Measurements from ENCODE around the gene TRAPPC3.

Gene TRAPPC3

GRCh38 chr1:36155408-36156328, 6.4 kb upstream of the TRAPPC3 start, which contains the start of gene MAP7D1:
Gene MAP7D1 (plus strand): TSS chr1:36156160. CDS start chr1:36156418, 258 bp downstream.
- peak; percentile 70 for DNase-seq (ENCODE audit: low read depth, low spot score)
- H3K4me3 ChIP-seq (ENCODE audit: low read length): peak within 1 kb of the TSS; percentile 87

- DNase-seq (ENCODE audit: low read depth, low spot score): no peak
- H3K4me3 ChIP-seq (ENCODE audit: low read length): peak overlapping the region; percentile 87
These were observed 5.6 kb upstream of the TRAPPC3 start for GRCh38 chr1:36154765-36155407.

GRCh38 chr1:36154335-36154734, 5.0 kb upstream of the TRAPPC3 start:
- no peak for DNase-seq (ENCODE audit: low read depth, low spot score)
- H3K4me3 ChIP-seq (ENCODE audit: low read length): no peak overlapping the region

GRCh38 chr1:36153476-36153875, 4.2 kb upstream of the TRAPPC3 start:
- no peak for DNase-seq (ENCODE audit: low read depth, low spot score)
- H3K4me3 ChIP-seq (ENCODE audit: low read length): no peak overlapping the region

- peak; percentile 51 for DNase-seq (ENCODE audit: low read depth, low spot score)
- H3K4me3 ChIP-seq (ENCODE audit: low read length): no peak overlapping the region
These were observed 2.5 kb upstream of the TRAPPC3 start for GRCh38 chr1:36151845-36152203.

GRCh38 chr1:36151134-36151844, 2.0 kb upstream of the TRAPPC3 start:
- no peak for DNase-seq (ENCODE audit: low read depth, low spot score)
- H3K4me3 ChIP-seq (ENCODE audit: low read length): no peak overlapping the region

GRCh38 chr1:36150296-36151133, 1.2 kb upstream of the TRAPPC3 start:
- no peak overlapping the region for H3K4me3 ChIP-seq (ENCODE audit: low read length)
- DNase-seq (ENCODE audit: low read depth, low spot score): no peak

GRCh38 chr1:36149973-36150295, 648 bp upstream of the TRAPPC3 start:
- DNase-seq (ENCODE audit: low read depth, low spot score): no peak
- H3K4me3 ChIP-seq (ENCODE audit: low read length): peak overlapping the region; percentile 93

GRCh38 chr1:36148821-36149236, 457 bp downstream of the TRAPPC3 start:
- DNase-seq (ENCODE audit: low read depth, low spot score): no peak
- H3K4me3 ChIP-seq (ENCODE audit: low read length): peak overlapping the region; percentile 93

- no peak overlapping the region for H3K4me3 ChIP-seq (ENCODE audit: low read length)
- no peak for DNase-seq (ENCODE audit: low read depth, low spot score)
These were observed 4.9 kb downstream of the TRAPPC3 start for GRCh38 chr1:36144413-36144812.

GRCh38 chr1:36143424-36143823, 5.9 kb downstream of the TRAPPC3 start:
- no peak for DNase-seq (ENCODE audit: low read depth, low spot score)
- H3K4me3 ChIP-seq (ENCODE audit: low read length): no peak overlapping the region

- no peak for DNase-seq (ENCODE audit: low read depth, low spot score)
These were observed 7.2 kb downstream of the TRAPPC3 start for GRCh38 chr1:36142121-36142520.

GRCh38 chr1:36139521-36139920, 9.8 kb downstream of the TRAPPC3 start:
- DNase-seq (ENCODE audit: low read depth, low spot score): no peak
- H3K4me3 ChIP-seq (ENCODE audit: low read length): no peak overlapping the region

More at GRCh38 chr1:36142121-36142520, 7.2 kb downstream of the TRAPPC3 start:
- H3K4me3 ChIP-seq (ENCODE audit: low read length): no peak overlapping the region

- H3K4me3 ChIP-seq (ENCODE audit: low read length): no peak overlapping the region
- DNase-seq (ENCODE audit: low read depth, low spot score): no peak
These were observed 11.5 kb downstream of the TRAPPC3 start for GRCh38 chr1:36137776-36138175.

GRCh38 chr1:36137226-36137625, 12.1 kb downstream of the TRAPPC3 start:
- H3K4me3 ChIP-seq (ENCODE audit: low read length): no peak overlapping the region
- DNase-seq (ENCODE audit: low read depth, low spot score): no peak

GRCh38 chr1:36136535-36136934, 12.8 kb downstream of the TRAPPC3 start:
- no peak overlapping the region for H3K4me3 ChIP-seq (ENCODE audit: low read length)
- DNase-seq (ENCODE audit: low read depth, low spot score): no peak

- no peak overlapping the region for H3K4me3 ChIP-seq (ENCODE audit: low read length)
- DNase-seq (ENCODE audit: low read depth, low spot score): no peak
These were observed 13.5 kb downstream of the TRAPPC3 start for GRCh38 chr1:36135796-36136195.

GRCh38 chr1:36135330-36135667, 14.0 kb downstream of the TRAPPC3 start:
- DNase-seq (ENCODE audit: low read depth, low spot score): no peak

More at GRCh38 chr1:36135330-36135667, 14.0 kb downstream of the TRAPPC3 start:
- no peak overlapping the region for H3K4me3 ChIP-seq (ENCODE audit: low read length)

Data from Jurkat, Clone E6-1 (cell line).